Activated naive CD4-positive, alpha-beta T cell treated with anti-CD3 and anti-CD28 coated beads, Interleukin-2, amount 50 U/mL, for 24 hours (primary cell): ENCODE data around the gene HOXD12.

Experiments used
- H3K27ac Mint-ChIP-seq: one replicate; pipeline ENCODE4 v1.8.0; 2021; ENCODE audit warnings: mild to moderate bottlenecking, mixed read lengths
- H3K27me3 Mint-ChIP-seq: one replicate; pipeline ENCODE4 v1.8.0; 2021; ENCODE audit warnings: mixed read lengths
- H3K36me3 Mint-ChIP-seq: one replicate; pipeline ENCODE4 v1.8.0; 2021; ENCODE audit warnings: mixed read lengths
- H3K4me1 Mint-ChIP-seq: one replicate; pipeline ENCODE4 v1.8.0; 2021; ENCODE audit warnings: mixed read lengths
- H3K4me3 Mint-ChIP-seq: one replicate; pipeline ENCODE4 v1.8.0; 2021; ENCODE audit warnings: mild to moderate bottlenecking, mixed read lengths
- H3K9me3 Mint-ChIP-seq: one replicate; pipeline ENCODE4 v1.8.0; 2021; ENCODE audit warnings: mixed read lengths

The HOXD12 gene

DNA sequence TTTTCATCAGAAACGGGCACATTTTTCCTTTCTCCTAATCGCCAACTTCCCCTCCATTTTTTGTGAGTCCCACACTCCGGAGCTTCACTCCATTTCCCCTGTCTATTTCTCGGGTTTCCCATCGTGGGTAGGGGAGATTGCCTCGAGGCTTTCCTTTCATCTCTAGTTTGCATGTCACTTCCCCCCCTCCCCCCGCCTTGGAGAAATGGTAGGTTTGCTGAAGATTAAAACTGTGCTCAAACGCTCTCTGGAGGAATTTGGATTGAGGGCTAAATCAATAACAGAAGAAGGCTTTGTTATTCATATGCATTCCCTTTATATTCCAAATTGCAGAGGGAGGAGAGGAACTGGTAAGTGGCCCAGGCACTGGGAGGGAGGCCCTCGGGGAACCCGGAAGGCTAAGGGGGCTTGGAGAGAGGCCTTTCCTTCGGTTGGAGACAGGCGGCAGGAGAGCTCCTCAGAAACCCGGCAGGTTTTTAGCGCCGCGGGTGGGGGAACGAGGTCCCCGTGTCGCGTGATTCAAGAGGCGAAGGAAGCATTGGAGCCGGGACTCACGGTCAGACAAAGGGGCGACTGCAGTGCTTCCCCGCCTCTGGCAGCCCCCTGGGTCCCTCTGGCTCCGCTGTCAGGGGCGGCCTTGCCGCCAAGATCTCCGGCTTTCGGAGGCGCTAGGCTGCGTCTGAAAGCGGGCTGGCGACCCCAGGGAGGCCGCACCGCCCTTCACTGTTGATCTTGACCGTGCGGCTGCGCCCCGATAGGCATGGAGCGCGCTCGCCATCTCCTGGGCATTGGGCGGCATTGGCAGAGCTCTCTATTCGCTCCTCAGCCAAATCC, 2.4 kb upstream of the HOXD12 start:
- no peak overlapping the region for H3K27ac Mint-ChIP-seq
- peaks cover 66% of the 10 kb centered on the region for H3K27me3 Mint-ChIP-seq
- H3K36me3 Mint-ChIP-seq: no peaks in the 10 kb centered on the region
- H3K9me3 Mint-ChIP-seq: peaks cover 5% of the 10 kb centered on the region
- peaks cover 28% of the 10 kb centered on the region for H3K4me1 Mint-ChIP-seq
- peak overlapping the region; percentile 80 for H3K4me3 Mint-ChIP-seq

DNA sequence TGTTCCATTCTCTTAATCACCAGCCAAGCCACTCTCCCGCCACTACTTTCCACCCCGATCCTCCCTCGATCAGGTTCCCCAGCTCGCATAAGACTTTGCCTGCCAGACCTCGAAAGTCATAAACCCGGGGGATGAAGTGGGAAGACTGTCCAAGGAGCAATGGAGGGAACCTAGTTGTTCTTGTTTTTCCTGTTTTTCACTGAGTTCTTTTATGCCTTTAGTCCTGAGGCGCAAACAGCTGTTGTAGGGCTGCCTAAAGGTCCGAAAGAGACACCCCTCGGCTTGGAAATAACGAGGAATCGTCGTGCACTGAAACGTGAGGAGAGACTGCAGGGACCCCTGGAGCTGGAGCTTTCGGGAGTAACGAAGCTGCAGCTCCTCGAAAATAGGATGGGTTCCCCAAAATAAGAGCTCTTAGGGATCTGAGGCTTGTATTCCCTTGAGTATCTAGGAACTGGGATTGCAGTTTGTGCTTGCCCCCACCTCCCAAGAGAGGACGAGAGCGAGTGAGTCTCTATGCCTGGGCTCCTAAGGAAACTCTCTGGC, 1.7 kb upstream of the HOXD12 start:
- no peak overlapping the region for H3K27ac Mint-ChIP-seq
- no peaks in the 10 kb centered on the region for H3K36me3 Mint-ChIP-seq
- peaks cover 71% of the 10 kb centered on the region for H3K27me3 Mint-ChIP-seq
- peaks cover 5% of the 10 kb centered on the region for H3K9me3 Mint-ChIP-seq
- H3K4me3 Mint-ChIP-seq: peak overlapping the region; percentile 80
- peaks cover 28% of the 10 kb centered on the region for H3K4me1 Mint-ChIP-seq

DNA sequence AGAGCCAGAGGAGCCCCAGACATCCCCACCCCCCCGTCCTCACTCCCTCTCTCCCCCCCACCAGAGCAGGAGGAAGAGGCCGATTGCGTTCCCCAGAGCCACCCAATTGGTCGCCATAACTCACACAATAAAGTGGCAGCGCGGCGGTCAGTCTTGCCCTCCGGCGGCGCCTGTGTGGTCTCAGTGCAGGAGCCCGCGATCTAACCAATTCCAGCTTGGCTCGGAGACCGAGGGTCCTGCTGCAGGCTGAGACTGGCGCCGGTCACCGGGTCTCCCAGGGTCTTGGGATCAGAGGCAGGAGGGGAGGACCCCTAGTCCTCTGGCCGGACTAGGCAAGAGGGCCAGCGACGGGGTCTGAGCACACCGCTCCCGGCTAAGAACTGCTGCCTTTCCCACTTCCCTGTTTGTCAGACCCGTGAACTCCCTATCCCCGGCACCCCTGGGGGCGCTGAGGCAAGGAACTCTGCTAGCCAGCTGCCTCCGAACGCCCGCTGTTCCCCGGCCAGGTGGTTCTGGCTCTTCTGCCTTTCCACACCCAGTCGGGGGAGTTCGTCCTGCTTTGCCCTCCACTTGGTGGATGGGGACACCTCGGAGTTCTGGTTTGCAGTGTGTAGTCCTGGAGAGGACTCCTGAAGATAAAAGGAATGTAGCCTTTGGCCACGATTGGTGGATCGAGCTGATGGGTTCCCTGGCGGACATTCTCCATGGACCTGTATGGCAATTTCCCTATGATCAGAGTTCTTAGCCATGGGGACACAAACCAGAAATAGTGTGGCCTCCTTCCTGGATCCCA, 1.0 kb upstream of the HOXD12 start:
- H3K36me3 Mint-ChIP-seq: no peaks in the 10 kb centered on the region

DNA sequence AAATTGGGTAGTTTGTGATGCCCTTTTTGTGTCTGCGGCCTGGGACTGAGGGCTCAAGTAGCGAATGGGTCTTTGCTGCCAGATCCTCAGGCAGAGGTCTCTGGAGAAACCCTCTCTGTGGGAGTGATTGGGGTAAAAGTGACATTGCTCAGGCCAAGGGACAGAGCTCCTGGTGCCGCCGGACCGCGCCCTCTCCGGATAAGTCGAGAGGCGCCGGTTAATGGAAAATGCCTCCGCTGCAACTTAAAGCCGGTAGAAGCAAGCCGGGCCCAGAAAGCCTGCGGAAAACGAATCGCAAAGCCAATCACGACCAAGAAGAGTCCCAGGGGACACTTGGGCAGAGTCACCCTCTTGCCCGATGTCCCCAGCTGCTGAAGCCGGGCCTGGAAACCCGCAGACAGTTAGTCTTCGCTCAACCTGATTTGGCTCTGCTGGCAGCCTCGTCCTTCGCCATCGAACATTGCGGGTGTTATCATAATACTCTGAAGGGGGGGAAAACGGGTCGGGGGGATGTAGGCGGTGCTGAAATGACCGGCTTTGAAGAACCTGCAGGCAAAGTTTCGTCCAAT, 352 bp upstream of the HOXD12 start:
- Mint-ChIP-seq H3K9me3 (no peaks in the 10 kb centered on the region), H3K4me1 (peaks cover 21% of the 10 kb centered on the region), H3K36me3 (no peaks in the 10 kb centered on the region), H3K4me3 (no peak overlapping the region), H3K27ac (no peak overlapping the region), H3K27me3 (peaks cover 69% of the 10 kb centered on the region)

More for the DNA sequence above, 1.0 kb upstream of the HOXD12 start:
- Mint-ChIP-seq H3K27me3 (peaks cover 71% of the 10 kb centered on the region), H3K4me3 (no peak overlapping the region), H3K9me3 (peaks cover 5% of the 10 kb centered on the region), H3K4me1 (peaks cover 24% of the 10 kb centered on the region), H3K27ac (no peak overlapping the region)

DNA sequence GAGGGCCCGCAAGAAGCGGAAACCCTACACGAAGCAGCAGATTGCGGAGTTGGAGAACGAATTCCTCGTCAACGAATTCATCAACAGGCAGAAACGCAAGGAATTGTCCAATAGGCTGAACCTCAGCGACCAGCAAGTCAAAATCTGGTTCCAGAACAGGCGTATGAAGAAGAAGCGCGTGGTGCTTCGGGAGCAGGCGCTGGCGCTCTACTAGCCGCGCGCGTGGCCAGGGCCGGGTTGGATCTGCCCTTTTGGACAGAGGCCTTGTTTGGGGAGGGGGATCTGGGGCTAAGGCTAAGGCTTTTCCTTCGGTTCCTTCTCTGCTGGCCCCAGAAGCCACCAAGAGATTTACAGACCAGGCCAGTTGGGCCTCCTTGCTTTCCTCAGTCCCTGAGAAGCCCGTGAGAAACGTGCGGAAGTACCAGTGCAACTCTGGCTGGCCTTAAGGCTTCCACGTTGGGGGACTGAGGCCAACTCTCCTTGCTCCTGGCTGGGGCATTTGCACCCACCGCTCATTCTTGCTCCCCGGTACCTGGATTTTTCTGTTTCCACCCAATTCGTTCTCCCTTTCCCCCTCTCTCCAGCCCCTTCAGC, 1.0 kb downstream of the HOXD12 start:
- H3K4me3 Mint-ChIP-seq: no peak overlapping the region
- H3K4me1 Mint-ChIP-seq: peaks cover 22% of the 10 kb centered on the region
- no peaks in the 10 kb centered on the region for H3K9me3 Mint-ChIP-seq
- peaks cover 69% of the 10 kb centered on the region for H3K27me3 Mint-ChIP-seq
- H3K27ac Mint-ChIP-seq: no peak overlapping the region
- no peaks in the 10 kb centered on the region for H3K36me3 Mint-ChIP-seq

DNA sequence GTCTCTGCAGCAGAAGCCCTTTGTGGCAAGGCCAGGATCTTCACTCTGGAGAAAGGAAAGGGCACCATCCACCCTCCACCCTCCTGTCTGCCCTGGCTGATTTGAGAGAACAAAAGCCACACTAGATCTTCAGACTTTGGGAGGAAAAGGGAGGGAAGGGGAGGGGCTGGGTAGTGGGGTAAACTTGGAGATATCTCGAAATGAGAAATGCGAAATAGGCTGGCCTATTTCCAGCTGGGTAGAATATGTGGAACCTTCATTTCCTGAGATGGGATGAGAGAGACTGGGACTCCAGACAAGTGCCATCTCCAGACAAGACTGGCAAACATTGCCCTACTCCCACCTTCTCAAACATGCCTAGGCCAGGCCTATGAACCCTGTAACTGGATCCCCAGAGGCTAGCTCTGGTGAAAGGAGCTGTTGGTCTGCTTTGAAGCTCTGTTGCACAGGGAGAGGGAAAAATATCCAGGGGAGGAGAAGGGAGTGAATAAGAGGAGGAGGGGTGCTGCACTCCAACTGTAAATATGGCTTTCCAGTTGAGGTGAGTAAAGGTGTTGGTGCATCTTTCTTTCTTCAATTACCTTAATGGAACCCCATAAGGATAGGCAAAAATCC, 1.7 kb downstream of the HOXD12 start:
- H3K36me3 Mint-ChIP-seq: peaks cover under 1% of the 10 kb centered on the region
- H3K27me3 Mint-ChIP-seq: peaks cover 72% of the 10 kb centered on the region
- no peak overlapping the region for H3K27ac Mint-ChIP-seq
- peaks cover 28% of the 10 kb centered on the region for H3K4me1 Mint-ChIP-seq
- no peak overlapping the region for H3K4me3 Mint-ChIP-seq
- H3K9me3 Mint-ChIP-seq: no peaks in the 10 kb centered on the region

DNA sequence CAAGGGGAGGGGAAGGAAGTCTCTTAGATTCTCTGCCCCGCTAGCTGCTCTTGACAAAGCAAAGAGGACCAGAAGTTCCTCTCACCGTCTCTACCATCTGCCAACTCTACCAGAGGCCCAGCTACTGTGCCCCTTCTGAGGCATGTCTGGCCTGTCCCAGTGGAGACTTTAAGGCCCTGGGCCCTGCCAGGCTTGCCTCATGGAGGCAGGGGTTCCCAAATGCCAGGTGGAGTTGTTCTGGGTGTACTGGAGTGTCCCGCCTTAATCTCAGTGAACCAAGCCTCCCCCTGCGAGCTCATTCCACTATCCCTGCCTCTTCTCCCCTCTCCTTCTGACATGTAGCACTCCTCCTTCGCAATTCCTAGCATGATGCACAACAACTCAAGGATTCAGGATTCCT, 2.2 kb downstream of the HOXD12 start:
- peaks cover 70% of the 10 kb centered on the region for H3K27me3 Mint-ChIP-seq
- H3K27ac Mint-ChIP-seq: no peak overlapping the region
- peaks cover 25% of the 10 kb centered on the region for H3K4me1 Mint-ChIP-seq
- H3K4me3 Mint-ChIP-seq: no peak overlapping the region
- H3K36me3 Mint-ChIP-seq: peaks cover 1% of the 10 kb centered on the region
- H3K9me3 Mint-ChIP-seq: no peaks in the 10 kb centered on the region

DNA sequence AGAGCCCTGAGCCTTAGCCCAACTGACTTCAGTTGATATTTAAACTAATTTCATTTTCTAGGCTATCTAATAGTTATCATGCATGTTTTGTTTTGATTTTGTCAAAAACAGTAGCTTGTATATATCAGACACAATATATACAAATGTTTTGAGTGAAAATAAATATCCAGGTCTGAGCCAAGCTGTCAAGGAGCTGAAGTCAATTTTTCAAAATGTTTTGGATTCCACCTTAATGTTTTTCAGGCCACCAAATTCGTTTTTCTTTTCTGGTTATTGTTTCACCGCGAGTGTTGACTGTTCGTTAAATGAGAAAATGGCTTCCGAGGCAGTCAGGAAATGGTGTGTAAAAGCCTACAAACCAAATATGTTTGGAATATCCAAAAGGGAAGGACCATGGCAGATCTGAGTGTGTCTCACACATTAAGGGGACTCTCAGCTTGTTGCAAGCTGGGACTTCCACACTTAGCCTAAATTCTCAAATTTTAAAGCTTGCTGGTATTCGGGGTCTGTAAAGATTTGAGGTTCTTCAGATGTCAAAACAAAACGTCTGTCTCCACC, 2.8 kb downstream of the HOXD12 start:
- peaks cover 69% of the 10 kb centered on the region for H3K27me3 Mint-ChIP-seq
- H3K36me3 Mint-ChIP-seq: peaks cover 1% of the 10 kb centered on the region
- no peaks in the 10 kb centered on the region for H3K9me3 Mint-ChIP-seq

DNA sequence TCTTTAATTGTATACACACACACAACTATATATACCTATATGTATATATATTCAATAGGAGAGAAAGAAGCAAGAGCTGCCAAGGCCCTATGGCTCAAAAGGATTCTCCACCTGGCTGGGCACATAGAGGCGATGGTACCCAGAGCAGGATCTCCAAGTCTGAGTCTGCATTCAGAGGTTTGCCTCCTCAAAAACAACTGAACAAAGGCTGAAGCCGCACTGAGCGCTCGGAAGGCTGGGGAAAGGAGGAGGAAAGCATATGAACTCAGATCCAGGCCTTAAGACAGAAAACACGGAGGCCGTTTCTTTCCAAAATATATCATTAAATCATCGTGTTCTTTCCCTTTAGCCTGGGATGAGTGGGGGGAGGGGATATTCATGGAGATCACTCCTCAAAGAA, 3.6 kb downstream of the HOXD12 start:
- Mint-ChIP-seq H3K9me3 (no peaks in the 10 kb centered on the region), H3K4me3 (no peak overlapping the region), H3K27ac (peak overlapping the region; percentile 46), H3K36me3 (peaks cover 1% of the 10 kb centered on the region), H3K27me3 (peaks cover 61% of the 10 kb centered on the region), H3K4me1 (peaks cover 13% of the 10 kb centered on the region)

More for the DNA sequence above, 2.8 kb downstream of the HOXD12 start:
- Mint-ChIP-seq H3K4me3 (no peak overlapping the region), H3K27ac (no peak overlapping the region), H3K4me1 (peaks cover 19% of the 10 kb centered on the region)

DNA sequence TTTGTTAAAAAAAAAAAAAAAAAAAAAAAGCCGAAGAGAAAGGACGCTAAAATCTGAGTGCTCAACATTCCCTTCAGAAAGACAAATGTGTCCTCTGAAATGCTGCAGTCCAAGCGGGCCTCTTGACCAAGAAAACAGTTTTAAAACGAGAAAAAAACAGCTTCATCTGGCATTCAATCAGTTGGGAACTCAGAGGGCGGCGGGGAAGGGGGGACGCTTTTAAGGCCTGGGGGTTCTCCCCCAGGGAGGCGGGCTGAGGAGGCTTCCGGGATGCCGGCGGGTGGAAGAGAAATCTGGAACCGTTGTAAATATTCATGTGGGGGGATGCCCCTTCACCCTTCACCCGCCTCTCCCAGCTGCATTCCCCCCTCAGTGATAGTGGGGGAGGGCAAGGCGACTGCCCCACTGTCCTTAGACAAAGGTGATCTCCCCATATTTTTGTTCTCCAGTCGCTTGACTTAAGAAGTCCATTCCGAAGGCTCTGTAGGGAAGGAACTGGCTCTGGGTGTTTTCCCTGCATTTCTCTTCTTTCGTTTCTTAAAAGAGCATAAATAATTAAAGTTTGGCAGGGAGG, 4.2 kb downstream of the HOXD12 start:
- H3K4me3 Mint-ChIP-seq: no peak overlapping the region
- no peaks in the 10 kb centered on the region for H3K9me3 Mint-ChIP-seq
- peaks cover 60% of the 10 kb centered on the region for H3K27me3 Mint-ChIP-seq
- H3K4me1 Mint-ChIP-seq: peaks cover 13% of the 10 kb centered on the region
- peaks cover 1% of the 10 kb centered on the region for H3K36me3 Mint-ChIP-seq
- H3K27ac Mint-ChIP-seq: no peak overlapping the region

DNA sequence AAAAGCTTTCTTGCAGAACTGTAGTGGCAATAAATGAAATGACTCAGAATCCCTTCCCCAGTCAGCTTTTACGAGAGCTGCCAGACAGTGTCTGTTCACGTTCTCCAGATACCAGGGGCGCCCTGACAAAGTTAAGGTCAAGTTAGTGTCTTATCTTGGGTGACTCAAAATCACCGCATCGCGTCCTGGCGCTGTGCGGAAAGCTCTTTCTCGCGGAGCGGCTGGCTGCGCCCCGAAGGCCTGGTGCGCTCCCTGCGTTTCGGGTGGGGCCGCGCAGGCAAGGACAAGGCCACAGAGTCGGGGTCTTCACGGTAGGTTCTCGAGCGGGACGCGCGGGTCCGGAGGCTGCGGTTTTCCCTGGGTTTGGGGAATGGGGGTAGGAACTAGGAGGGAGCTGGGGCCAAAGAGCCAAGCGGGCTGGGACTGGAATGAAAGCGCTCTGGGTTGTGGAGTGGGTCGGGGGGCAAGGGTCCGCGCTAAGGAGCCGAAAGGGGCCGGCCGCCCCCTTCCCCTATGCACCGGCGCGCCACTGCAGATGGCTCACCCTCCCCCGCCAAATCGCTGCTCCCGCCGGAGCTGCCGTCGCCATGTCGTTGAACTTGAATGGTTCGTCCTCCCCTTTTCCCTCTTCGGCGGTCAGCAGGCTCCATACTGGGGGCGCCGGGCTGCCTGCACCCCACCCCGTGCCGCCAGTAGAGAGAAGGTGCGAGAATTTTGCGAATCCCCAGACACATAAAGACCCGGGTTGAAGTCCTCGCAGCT, 4.9 kb downstream of the HOXD12 start:
- Mint-ChIP-seq H3K4me3 (no peak overlapping the region), H3K36me3 (peaks cover 1% of the 10 kb centered on the region), H3K4me1 (peaks cover 16% of the 10 kb centered on the region), H3K27me3 (peaks cover 61% of the 10 kb centered on the region), H3K9me3 (no peaks in the 10 kb centered on the region), H3K27ac (peak overlapping the region; percentile 23)

DNA sequence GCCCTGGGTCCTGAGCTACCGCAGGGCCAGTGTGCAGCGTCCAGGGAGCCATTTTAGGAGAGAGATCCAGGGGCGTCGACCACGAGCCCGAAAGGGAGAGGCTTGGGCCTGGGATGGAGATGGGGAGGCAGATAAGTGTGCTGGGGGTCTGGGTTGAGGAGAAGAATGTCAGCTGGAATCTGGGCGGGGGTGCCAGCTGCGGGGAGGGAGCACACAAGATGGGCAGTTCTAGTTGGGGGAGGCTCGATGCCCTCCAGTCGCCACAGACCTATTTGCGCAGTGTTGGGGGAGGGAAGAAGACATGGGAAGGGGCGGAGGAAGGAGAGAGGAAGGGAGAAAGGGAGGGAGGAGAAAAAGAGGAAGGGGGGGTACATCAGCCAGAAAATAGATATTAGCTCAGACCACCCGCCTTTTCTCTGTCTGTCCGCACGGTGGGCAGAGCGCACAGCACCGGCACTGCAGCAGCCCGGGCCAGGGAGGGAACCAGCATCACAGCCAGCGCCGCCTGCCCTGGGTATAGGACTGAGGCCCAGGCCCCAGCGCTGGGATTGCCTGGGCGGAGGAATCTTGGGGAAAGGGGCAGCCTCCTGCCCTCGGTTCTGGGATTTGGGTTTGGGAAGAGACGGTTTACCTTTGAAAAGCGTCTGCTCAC, 5.6 kb downstream of the HOXD12 start:
- no peaks in the 10 kb centered on the region for H3K9me3 Mint-ChIP-seq
- H3K36me3 Mint-ChIP-seq: peaks cover 1% of the 10 kb centered on the region
- peak overlapping the region; percentile 23 for H3K27ac Mint-ChIP-seq
- peaks cover 17% of the 10 kb centered on the region for H3K4me1 Mint-ChIP-seq
- peaks cover 64% of the 10 kb centered on the region for H3K27me3 Mint-ChIP-seq
- H3K4me3 Mint-ChIP-seq: no peak overlapping the region

DNA sequence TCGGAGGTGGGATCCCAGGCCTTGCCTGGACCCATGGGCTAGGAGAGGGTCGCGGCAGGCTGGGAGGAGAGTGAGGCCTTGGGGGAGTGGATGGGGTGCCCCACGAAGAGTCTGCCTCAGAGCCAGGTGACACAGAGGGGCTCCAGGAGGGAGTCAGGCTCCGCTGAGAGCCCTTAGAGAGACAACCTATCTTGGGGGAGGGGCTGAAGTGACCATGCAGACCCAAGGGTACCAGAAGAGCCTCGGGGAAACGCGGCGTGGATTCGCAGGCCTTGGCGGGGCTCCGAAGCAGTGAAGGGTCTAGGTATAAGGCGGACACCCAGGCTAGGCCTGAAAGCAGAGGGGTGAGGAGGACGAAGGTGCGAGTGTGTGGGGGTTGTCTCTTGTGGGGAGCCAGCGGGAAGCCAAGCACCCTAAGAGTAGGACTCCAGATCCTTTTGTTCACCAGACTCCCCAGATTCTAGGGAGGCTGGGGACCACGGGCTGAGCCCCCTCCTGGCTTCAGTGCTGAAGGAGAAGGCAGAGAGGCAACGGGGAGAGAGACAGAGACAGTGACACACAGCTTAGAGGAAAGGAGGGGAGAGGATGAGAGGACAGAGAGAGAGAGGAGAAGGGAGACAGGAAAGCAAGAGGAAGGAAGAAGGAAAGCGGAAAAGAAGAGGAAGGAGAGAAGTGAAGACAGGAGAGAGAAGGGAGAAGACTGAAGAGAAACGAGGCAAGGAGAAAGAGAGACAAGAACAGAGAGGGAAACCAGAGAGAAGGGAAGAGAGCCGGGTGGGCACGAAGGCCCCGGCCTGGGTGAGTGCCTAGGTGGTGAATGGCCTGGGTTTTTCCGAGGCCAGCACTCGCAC, 6.4 kb downstream of the HOXD12 start:
- Mint-ChIP-seq H3K4me1 (peaks cover 17% of the 10 kb centered on the region), H3K27me3 (peaks cover 69% of the 10 kb centered on the region), H3K4me3 (peak overlapping the region; percentile 67), H3K36me3 (peaks cover 1% of the 10 kb centered on the region), H3K9me3 (no peaks in the 10 kb centered on the region), H3K27ac (peak overlapping the region; percentile 2)
